OCI-LY3 (cell line): ENCODE data around the gene PPP2R2D.
A peak's percentile ranks its signal among the peaks of the same experiment; 100 is the strongest.
"Not testable (repeated sequence)": the region's sequence is repeated elsewhere in the genome, so short reads cannot be mapped to it uniquely, and the experiment has no call there.

ENCODE experiments used
- H2AFZ ChIP-seq: fragments of 200-600, 300-600 bp; shearing (Covaris generic); 2 replicates; pipeline ENCODE4 v1.6.0; 2014; ENCODE audit warnings: antibody characterized with exemption, low read depth, low read length
- H3K27ac ChIP-seq: fragments of 200-600, 300-600 bp; sonication (generic); 2 replicates; pipeline ENCODE4 v1.5.1; 2014; ENCODE audit warnings: mild to moderate bottlenecking, low read length, moderate library complexity, mixed read lengths
- H3K27me3 ChIP-seq: fragments of 200-600, 300-600 bp; sonication (generic); 2 replicates; pipeline ENCODE4 v1.6.1; 2014; ENCODE audit warnings: low read depth, low read length, mixed read lengths
- H3K36me3 ChIP-seq: fragments of 200-600, 300-600 bp; sonication (generic); replicated peaks from 2 replicates; pipeline ENCODE3; 2014; ENCODE audit warnings: low read depth, low read length, mixed read lengths
- H3K4me1 ChIP-seq: fragments of 300-600, 200-600 bp; sonication (generic); 2 replicates; pipeline ENCODE4 v1.6.1; 2014; ENCODE audit warnings: low read length, mixed read lengths
- H3K4me2 ChIP-seq: fragments of 200-600, 300-600 bp; sonication (generic); 2 replicates; pipeline ENCODE4 v1.6.1; 2014; ENCODE audit warnings: low read length, mixed read lengths
- H3K4me3 ChIP-seq: fragments of 300-600, 200-600 bp; sonication (generic); 2 replicates; pipeline ENCODE4 v1.5.1; 2014; ENCODE audit warnings: antibody characterized with exemption, mild to moderate bottlenecking, low read length, moderate library complexity
- H3K79me2 ChIP-seq: fragments of 300-600, 200-600 bp; shearing (Covaris generic); 2 replicates; pipeline ENCODE4 v1.6.1; 2014; ENCODE audit warnings: mild to moderate bottlenecking, low read length, mixed read lengths
- H3K9ac ChIP-seq: fragments of 300-600, 200-600 bp; shearing (Covaris generic); 2 replicates; pipeline ENCODE4 v1.6.0; 2014; ENCODE audit warnings: mild to moderate bottlenecking, low read length, moderate library complexity
- H3K9me3 ChIP-seq: fragments of 200-600, 300-600 bp; shearing (Covaris generic); 2 replicates; pipeline ENCODE4 v1.6.1; 2014; ENCODE audit warnings: low read length, mixed read lengths; ENCODE audit not compliant: insufficient read depth
- H4K20me1 ChIP-seq: fragments of 200-600, 300-600 bp; sonication (generic); 2 replicates; pipeline ENCODE4 v1.6.1; 2016; ENCODE audit warnings: low read length, mixed read lengths; ENCODE audit not compliant: insufficient read depth
- CTCF ChIP-seq: fragments of 200-600, 300-600 bp; sonication (generic); IDR thresholded peaks from 2 replicates; pipeline ENCODE4 v1.5.1; 2014; ENCODE audit warnings: antibody characterized with exemption, low read length, low read depth
- EZH2phosphoT487 ChIP-seq: fragments of 200-600 bp; shearing (Covaris generic); IDR thresholded peaks from 2 replicates; pipeline ENCODE4 v1.6.1; 2018; ENCODE audit warnings: antibody characterized with exemption, mixed run types, low read depth

PPP2R2D gene

GRCh38 chr10:131882151-131882550, 18.7 kb upstream of the PPP2R2D start:
- H3K4me3 ChIP-seq, result no peak overlapping the region
- no peak overlapping the region for H3K9ac ChIP-seq
- H3K4me2 ChIP-seq, result no peak overlapping the region
- H3K27me3 ChIP-seq, result no peaks in the 10 kb centered on the region
- no peaks in the 10 kb centered on the region for H3K79me2 ChIP-seq
- H3K36me3 ChIP-seq, result no peaks in the 10 kb centered on the region
- no peak overlapping the region for H3K27ac ChIP-seq
- no peak overlapping the region for H2AFZ ChIP-seq
- H3K4me1 ChIP-seq, result no peaks in the 10 kb centered on the region
- TF ChIP-seq EZH2phosphoT487 (no peak), CTCF (no peak)
- no peaks in the 10 kb centered on the region for H4K20me1 ChIP-seq
- no peaks in the 10 kb centered on the region for H3K9me3 ChIP-seq

- no peaks in the 10 kb centered on the region for H3K79me2 ChIP-seq
- H3K9ac ChIP-seq, result no peak overlapping the region
- TF ChIP-seq EZH2phosphoT487 (no peak), CTCF (no peak)
- no peaks in the 10 kb centered on the region for H3K36me3 ChIP-seq
- no peaks in the 10 kb centered on the region for H4K20me1 ChIP-seq
- no peaks in the 10 kb centered on the region for H3K4me1 ChIP-seq
- no peaks in the 10 kb centered on the region for H3K9me3 ChIP-seq
- no peaks in the 10 kb centered on the region for H3K27me3 ChIP-seq
- no peak overlapping the region for H3K4me2 ChIP-seq
- no peak overlapping the region for H3K27ac ChIP-seq
- no peak overlapping the region for H2AFZ ChIP-seq
- H3K4me3 ChIP-seq, result no peak overlapping the region
These were observed 18.0 kb upstream of the PPP2R2D start for GRCh38 chr10:131882590-131883451.

GRCh38 chr10:131883621-131884393, 17.0 kb upstream of the PPP2R2D start:
- not testable (repeated sequence) for H4K20me1 ChIP-seq

GRCh38 chr10:131885391-131886165, 15.2 kb upstream of the PPP2R2D start:
- H2AFZ ChIP-seq, result no peak overlapping the region
- no peaks in the 10 kb centered on the region for H3K79me2 ChIP-seq
- H3K4me3 ChIP-seq, result no peak overlapping the region
- H3K9me3 ChIP-seq, result no peaks in the 10 kb centered on the region
- H4K20me1 ChIP-seq, result no peaks in the 10 kb centered on the region
- no peak overlapping the region for H3K27ac ChIP-seq
- H3K9ac ChIP-seq, result no peak overlapping the region
- no peak overlapping the region for H3K4me2 ChIP-seq
- no peaks in the 10 kb centered on the region for H3K4me1 ChIP-seq
- no peaks in the 10 kb centered on the region for H3K36me3 ChIP-seq
- TF ChIP-seq CTCF (peak; percentile 39), EZH2phosphoT487 (no peak)
- H3K27me3 ChIP-seq, result no peaks in the 10 kb centered on the region

More at GRCh38 chr10:131883621-131884393, 17.0 kb upstream of the PPP2R2D start:
- H3K27ac ChIP-seq, H3K9ac ChIP-seq, H3K27me3 ChIP-seq, H2AFZ ChIP-seq, H3K4me2 ChIP-seq, H3K9me3 ChIP-seq, H3K36me3 ChIP-seq, H3K79me2 ChIP-seq, H3K4me1 ChIP-seq, H3K4me3 ChIP-seq: not testable (repeated sequence)
